ENCODE data around the gene CDV3. TPM values are rescaled to one million over a fixed set of nuclear protein-coding genes. Genes with fewer than 3 reads are reported as not detected.

The CDV3 gene
- total RNA-seq, 1 experiment from 2014 or later = 284 TPM

GRCh38 chr3:133570937-133571320, 2.6 kb upstream of the CDV3 start:
- POLR2A ChIA-PET = interaction anchor here (1.0 kb wide), 1 partner anchor 91 kb away, joined by 5 read pairs; no protein-coding TSS in a partner anchor
- H3K9me3 ChIP-seq = no peaks in the 10 kb centered on the region
- DNase-seq = no peak
- H3K4me1 ChIP-seq = peaks cover 47% of the 10 kb centered on the region
- H3K4me3 Mint-ChIP-seq (ENCODE audit: unreplicated experiment) = no peak overlapping the region
- CTCF ChIA-PET = interaction anchor here (0.6 to 1.7 kb wide), 2 partner anchors 82 to 91 kb away, joined by 3 to 4 read pairs; no protein-coding TSS in a partner anchor
- no peak overlapping the region for H3K4me3 ChIP-seq (ENCODE audit: low read depth, low read length)
- no peaks in the 10 kb centered on the region for H3K9me3 Mint-ChIP-seq (ENCODE audit: unreplicated experiment)
- intact Hi-C loops (cut with micrococcal nuclease; ENCODE audit: unreplicated experiment) = loop anchor here (5.0 to 10.0 kb wide), 2 partner anchors 39 to 846 kb away; partner anchors contain the start of gene NPHP3
- H3K4me1 Mint-ChIP-seq (ENCODE audit: low read depth, unreplicated experiment) = peaks cover 39% of the 10 kb centered on the region
- H3K36me3 Mint-ChIP-seq (ENCODE audit: insufficient read depth, unreplicated experiment) = peaks cover 36% of the 10 kb centered on the region
- H3K36me3 ChIP-seq (ENCODE audit: control insufficient read depth, insufficient read depth, low read length) = no peaks in the 10 kb centered on the region
- BruUV-seq (replicated peaks) = no TSS peak
- no peaks in the 10 kb centered on the region for H3K27me3 Mint-ChIP-seq (ENCODE audit: insufficient read depth, unreplicated experiment)
- H3K27ac Mint-ChIP-seq (ENCODE audit: unreplicated experiment) = peak overlapping the region; percentile 5
- no peaks in the 10 kb centered on the region for H3K27me3 ChIP-seq (replicated peaks; ENCODE audit: control insufficient read depth, insufficient read depth, low read length)
- TF ChIP-seq CTCF (IDR thresholded peaks at IDR 0.05; ENCODE audit: insufficient read depth in 1 of 2, low read depth in 1 of 2, low read length in 1 of 2, severe bottlenecking in 1 of 2, unreplicated experiment in 1 of 2) = no peak

- peaks cover 39% of the 10 kb centered on the region for H3K4me1 Mint-ChIP-seq (ENCODE audit: low read depth, unreplicated experiment)
- ChIA-PET POLR2A (interaction anchor here (0.6 to 1.7 kb wide), 16 partner anchors 8 to 849 kb away, joined by 3 to 31 read pairs (median 6); no protein-coding TSS in a partner anchor), CTCF (interaction anchor here (0.8 to 1.9 kb wide), 9 partner anchors 8 to 846 kb away, joined by 3 to 17 read pairs (median 3); no protein-coding TSS in a partner anchor)
- H3K9me3 Mint-ChIP-seq (ENCODE audit: unreplicated experiment) = no peaks in the 10 kb centered on the region
- intact Hi-C loops (cut with micrococcal nuclease; ENCODE audit: unreplicated experiment) = loop anchor here (1.0 to 10.0 kb wide), 6 partner anchors 8 to 848 kb away; partner anchors contain the start of gene NPHP3
- Histone ChIP-seq H3K9me3 (no peaks in the 10 kb centered on the region), H3K27me3 (replicated peaks; ENCODE audit: control insufficient read depth, insufficient read depth, low read length) (no peaks in the 10 kb centered on the region), H3K4me3 (ENCODE audit: low read depth, low read length) (peak overlapping the region; percentile 14), H3K36me3 (ENCODE audit: control insufficient read depth, insufficient read depth, low read length) (no peaks in the 10 kb centered on the region), H3K4me1 (peaks cover 54% of the 10 kb centered on the region)
- H3K4me3 Mint-ChIP-seq (ENCODE audit: unreplicated experiment) = peak overlapping the region; percentile 81
- no peaks in the 10 kb centered on the region for H3K27me3 Mint-ChIP-seq (ENCODE audit: insufficient read depth, unreplicated experiment)
- BruUV-seq (replicated peaks) = TSS peak; percentile 97
- H3K27ac Mint-ChIP-seq (ENCODE audit: unreplicated experiment) = peak overlapping the region; percentile 96
- peaks cover 51% of the 10 kb centered on the region for H3K36me3 Mint-ChIP-seq (ENCODE audit: insufficient read depth, unreplicated experiment)
- DNase-seq = no peak
- TF ChIP-seq CTCF (IDR thresholded peaks at IDR 0.05; ENCODE audit: insufficient read depth in 1 of 2, low read depth in 1 of 2, low read length in 1 of 2, severe bottlenecking in 1 of 2, unreplicated experiment in 1 of 2) = no peak
Measured at GRCh38 chr3:133572158-133573053, 1.1 kb upstream of the CDV3 start.

- H3K9me3 ChIP-seq = no peaks in the 10 kb centered on the region
- Mint-ChIP-seq H3K27ac (ENCODE audit: unreplicated experiment) (peak overlapping the region; percentile 96), H3K9me3 (ENCODE audit: unreplicated experiment) (no peaks in the 10 kb centered on the region), H3K36me3 (ENCODE audit: insufficient read depth, unreplicated experiment) (peaks cover 58% of the 10 kb centered on the region), H3K4me1 (ENCODE audit: low read depth, unreplicated experiment) (peaks cover 33% of the 10 kb centered on the region), H3K4me3 (ENCODE audit: unreplicated experiment) (peak overlapping the region; percentile 81), H3K27me3 (ENCODE audit: insufficient read depth, unreplicated experiment) (no peaks in the 10 kb centered on the region)
- H3K4me3 ChIP-seq (ENCODE audit: low read depth, low read length) = peak overlapping the region; percentile 96
- H3K4me1 ChIP-seq = peaks cover 58% of the 10 kb centered on the region
- no peaks in the 10 kb centered on the region; the same call in 1 of the 2 replicates for H3K36me3 ChIP-seq (ENCODE audit: control insufficient read depth, insufficient read depth, low read length)
- ChIA-PET POLR2A (interaction anchor here (0.6 to 1.7 kb wide), 18 partner anchors 8 to 850 kb away, joined by 3 to 31 read pairs (median 5); no protein-coding TSS in a partner anchor), CTCF (interaction anchor here (0.6 to 1.9 kb wide), 13 partner anchors 8 to 847 kb away, joined by 3 to 17 read pairs (median 3); no protein-coding TSS in a partner anchor)
- H3K27me3 ChIP-seq (replicated peaks; ENCODE audit: control insufficient read depth, insufficient read depth, low read length) = no peaks in the 10 kb centered on the region
- TF ChIP-seq CTCF (IDR thresholded peaks at IDR 0.05; ENCODE audit: insufficient read depth in 1 of 2, low read depth in 1 of 2, low read length in 1 of 2, severe bottlenecking in 1 of 2, unreplicated experiment in 1 of 2) = peak in 1 of 2 experiments; percentile 27
- peak; percentile 100 for DNase-seq
- intact Hi-C loops (cut with micrococcal nuclease; ENCODE audit: unreplicated experiment) = loop anchor here (1.0 to 10.0 kb wide), 6 partner anchors 9 to 848 kb away; partner anchors contain the start of gene NPHP3
- no TSS peak for BruUV-seq (replicated peaks)
Measured at GRCh38 chr3:133573054-133573628, 345 bp upstream of the CDV3 start.

All from Caco-2 (cell line).